GM10266 (cell line): Measurements from ENCODE around the gene ARHGAP6.

Experiments
- DNase-seq: peaks from one replicate; pipeline ENCODE4 v3.0.0; 2012; ENCODE audit errors: extremely low spot score
- CTCF ChIP-seq: IDR thresholded peaks from 2 replicates; pipeline ENCODE4 v1.5.1; 2012; ENCODE audit warnings: mild to moderate bottlenecking, low read depth; ENCODE audit not compliant: control insufficient read depth, insufficient read depth; ENCODE audit errors: missing control alignments

Gene ARHGAP6

GRCh38 chrX:11259437-11259836 lies 406.3 kb downstream of the ARHGAP6 start:
- TF ChIP-seq CTCF = no peak
- peak; percentile 2 for DNase-seq

DNA sequence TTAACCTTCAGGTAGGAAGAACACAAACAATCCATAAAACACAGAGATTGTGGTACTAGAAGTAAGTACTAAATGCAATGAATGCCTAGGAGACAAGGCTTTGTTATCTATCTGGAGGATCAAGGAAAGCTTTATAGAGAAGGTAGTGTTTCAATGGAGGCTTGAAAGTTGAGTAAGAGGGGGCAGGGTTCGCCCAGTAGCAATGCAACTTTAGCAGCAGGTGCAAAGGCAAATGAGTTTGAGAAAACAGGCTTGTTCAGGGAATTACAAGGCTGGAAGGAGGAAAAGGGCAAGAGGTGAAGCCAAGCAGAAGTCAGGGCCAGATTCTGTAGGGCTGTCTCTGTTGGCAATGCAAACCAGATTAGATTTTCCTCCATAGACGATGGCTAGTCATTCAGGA lies 408.0 kb downstream of the ARHGAP6 start:
- DNase-seq = no peak
- no peak for TF ChIP-seq CTCF

DNA sequence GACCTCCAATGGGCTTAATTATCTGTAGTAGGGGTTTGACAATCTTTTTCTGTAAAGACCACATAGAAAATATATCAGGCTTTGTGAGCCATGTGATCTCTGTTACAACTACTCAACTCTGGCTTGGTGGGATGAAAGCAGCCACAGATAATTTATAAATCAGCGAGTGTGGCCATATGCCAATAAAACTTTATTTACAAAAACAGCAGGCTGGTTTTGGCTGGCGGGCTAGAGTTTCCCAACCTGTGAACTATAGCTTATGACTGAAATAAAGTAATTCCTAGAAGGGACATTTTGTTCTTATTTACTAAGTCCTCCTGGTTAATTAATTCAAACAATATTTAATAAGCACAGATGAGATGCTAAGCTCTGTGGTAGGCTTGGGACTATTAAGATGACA lies 408.4 kb downstream of the ARHGAP6 start:
- no peak for TF ChIP-seq CTCF
- DNase-seq = no peak

GRCh38 chrX:11254417-11255109 lies 411.2 kb downstream of the ARHGAP6 start:
- DNase-seq = no peak
- no peak for TF ChIP-seq CTCF

DNA sequence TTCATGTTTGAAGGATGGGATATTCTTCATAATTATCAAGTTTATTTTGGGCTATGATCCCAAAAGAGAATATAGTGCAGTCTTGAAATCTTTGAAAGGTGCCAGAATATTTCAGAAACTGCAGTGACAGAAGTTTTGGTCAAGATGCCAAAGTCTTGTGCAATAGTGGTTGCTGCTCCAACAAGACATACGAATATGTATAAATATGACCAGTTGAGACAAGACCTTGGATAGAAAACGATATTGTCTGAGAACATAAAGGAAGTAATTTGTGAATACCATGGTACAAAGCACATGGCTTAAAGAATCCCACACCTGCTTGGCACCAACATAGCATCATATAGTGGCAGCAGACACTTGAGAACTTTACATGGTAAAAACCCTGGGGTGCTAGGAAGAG lies 421.1 kb downstream of the ARHGAP6 start:
- no peak for TF ChIP-seq CTCF

DNA sequence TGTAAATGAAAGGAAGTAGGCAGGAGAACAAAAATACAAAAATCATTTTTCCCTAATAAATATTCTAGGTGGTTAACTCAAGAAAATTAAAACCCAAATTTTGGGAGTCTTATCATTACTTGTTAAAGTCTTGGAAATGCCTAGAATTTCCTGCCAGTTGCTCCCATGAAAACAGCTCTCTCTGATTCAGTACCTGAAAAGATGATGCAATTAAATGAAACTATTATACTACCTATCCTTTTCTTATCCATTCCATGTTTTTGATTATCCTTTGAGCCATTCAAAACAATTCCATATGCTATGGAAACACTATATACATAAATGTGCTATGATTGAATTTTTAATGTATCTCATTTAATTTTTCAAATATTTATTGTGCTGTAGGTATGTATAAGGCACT lies 423.0 kb downstream of the ARHGAP6 start:
- TF ChIP-seq CTCF = no peak
- DNase-seq = no peak

More for the DNA sequence above, 421.1 kb downstream of the ARHGAP6 start:
- DNase-seq = no peak

- DNase-seq = no peak
- no peak for TF ChIP-seq CTCF
Observed at GRCh38 chrX:11241720-11242119, 424.0 kb downstream of the ARHGAP6 start.
